Astrocyte of the hippocampus (primary cell): Measurements from ENCODE around the gene AP3S2.
"Not testable (repeated sequence)": the region's sequence is repeated elsewhere in the genome, so short reads cannot be mapped to it uniquely, and the experiment has no call there.

Experiments
- DNase-seq: peaks from one replicate; pipeline ENCODE4 v3.0.0; 2011; ENCODE audit warnings: low read depth, low spot score

The AP3S2 gene

DNA sequence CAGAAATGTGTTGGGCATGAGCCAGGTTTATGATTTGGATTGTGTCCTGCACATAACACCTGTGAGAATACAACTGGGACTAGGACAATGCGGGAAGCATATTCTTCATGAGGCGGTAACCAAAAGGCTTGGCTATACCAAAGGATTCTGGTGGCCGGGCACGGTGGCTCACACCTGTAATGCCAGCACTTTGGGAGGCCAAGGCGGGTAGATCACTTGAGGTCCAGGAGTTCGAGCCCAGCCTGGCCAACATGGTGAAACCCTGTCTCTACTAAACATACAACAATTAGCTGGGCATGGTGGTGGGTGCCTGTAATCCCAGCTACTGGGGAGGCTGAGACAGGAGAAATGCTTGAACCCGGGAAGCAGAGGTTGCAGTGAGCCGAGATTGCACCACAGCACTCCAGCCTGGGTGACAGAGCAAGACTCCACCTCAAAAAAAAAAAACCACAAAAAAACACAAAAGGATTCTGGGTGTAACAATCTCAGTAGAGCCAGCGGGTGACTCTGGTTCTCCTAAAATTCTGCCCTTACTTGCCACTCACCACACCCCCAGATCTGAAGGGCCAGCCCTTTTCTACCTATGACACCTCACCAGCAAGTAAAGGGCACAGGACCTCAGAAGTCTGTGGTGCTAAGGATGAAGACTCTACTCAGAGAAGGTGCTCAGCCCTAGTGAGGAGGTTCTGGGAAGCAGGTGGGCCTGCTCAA lies 59.2 kb downstream of the AP3S2 start:
- not testable (repeated sequence) for DNase-seq

DNA sequence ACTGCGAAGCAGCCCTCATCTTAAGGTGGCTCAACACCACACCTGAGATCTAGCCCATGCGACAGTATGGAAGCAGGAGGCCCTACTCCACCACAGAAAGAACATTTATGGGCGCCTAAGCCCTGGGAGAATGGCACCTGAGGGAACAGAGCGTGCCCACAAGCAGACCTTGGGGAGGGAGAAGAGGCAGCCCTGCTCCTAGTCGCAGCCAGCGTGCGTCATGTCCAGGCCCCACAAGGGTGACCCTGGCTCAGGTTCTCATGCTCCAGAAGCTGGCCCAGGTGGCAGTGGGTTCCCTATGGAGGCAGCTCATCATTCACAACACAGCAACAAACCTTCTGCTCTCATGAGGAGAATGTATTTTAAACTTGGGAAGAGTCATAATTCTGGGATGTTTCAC lies 59.8 kb downstream of the AP3S2 start:
- no peak for DNase-seq

DNA sequence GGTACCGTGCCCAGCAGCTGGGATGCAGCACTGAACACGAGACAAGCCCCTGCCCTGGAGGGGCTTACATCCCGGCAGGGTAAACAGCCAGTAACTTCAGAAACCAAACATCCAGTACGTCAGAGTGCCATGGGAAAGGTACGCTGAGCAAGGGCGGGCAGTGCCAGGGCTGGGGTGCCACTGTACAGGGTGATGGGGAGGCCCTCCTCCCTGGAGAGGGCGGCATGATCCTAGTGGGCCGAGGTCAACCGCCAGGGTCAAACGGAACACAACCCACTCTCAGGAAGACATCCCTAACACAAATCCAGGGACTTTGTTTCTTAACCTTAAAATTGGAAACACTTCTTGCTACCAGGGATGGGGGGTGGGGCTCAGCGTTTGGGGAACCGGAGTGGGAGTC lies 63.2 kb downstream of the AP3S2 start:
- no peak for DNase-seq

DNA sequence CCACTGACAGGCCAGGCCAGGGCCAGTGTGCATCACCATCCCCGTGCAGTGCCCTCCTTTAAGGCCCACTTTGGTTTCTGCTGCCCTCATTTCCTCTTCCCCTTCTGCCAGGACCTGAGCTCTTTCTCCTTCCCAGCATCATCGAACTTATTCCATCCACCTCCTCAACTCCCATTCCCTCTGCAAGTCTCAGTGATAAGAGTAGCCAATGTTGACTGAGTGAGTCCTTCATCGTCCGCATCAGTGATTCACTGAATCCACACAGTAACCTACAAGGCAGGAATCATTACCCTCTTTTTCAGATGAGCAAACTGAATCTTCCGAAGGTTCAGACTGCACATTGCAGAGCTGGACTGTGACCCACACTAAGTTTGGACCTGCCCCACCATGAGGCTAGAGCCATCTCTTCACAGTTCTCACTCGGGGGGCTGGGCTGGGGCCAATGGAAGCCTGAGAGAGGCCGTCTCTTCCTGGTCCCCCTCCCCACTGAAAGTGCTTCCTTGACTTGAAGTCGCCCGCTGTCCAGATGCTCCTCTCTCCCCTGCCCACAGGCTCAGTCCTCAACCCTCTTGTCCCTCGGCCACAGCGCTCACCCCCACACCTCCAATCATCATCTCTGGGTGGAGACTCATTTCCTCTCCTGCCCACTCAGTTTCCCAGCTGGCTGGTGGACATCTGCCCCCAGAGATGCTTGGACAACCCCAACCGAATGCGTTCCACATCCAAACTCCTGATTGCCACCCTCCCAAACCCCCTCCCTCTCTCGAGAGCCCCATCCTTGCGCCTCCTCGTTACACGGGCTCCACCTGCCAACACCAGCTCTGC lies 64.0 kb downstream of the AP3S2 start:
- no peak for DNase-seq

DNA sequence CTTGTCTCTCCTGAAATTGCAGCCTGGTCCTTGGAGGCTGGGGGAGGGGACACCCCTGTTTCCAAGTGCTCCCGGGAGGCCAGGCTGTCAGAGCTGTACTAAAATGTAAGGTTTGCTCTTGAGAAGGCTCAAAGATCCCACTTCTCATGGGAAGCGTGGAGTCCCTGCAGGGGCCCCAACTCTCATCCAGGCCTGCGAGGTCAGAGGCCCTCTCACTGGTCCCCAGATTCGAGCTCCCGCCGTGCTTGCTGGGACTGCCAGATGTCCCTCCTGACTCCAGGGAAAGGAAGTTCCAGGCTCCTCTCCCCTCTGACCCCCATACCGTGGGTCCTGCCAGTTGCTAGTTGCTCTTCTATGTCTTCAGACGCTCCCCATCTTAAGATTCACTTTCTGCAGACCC lies 64.6 kb downstream of the AP3S2 start:
- no peak for DNase-seq

DNA sequence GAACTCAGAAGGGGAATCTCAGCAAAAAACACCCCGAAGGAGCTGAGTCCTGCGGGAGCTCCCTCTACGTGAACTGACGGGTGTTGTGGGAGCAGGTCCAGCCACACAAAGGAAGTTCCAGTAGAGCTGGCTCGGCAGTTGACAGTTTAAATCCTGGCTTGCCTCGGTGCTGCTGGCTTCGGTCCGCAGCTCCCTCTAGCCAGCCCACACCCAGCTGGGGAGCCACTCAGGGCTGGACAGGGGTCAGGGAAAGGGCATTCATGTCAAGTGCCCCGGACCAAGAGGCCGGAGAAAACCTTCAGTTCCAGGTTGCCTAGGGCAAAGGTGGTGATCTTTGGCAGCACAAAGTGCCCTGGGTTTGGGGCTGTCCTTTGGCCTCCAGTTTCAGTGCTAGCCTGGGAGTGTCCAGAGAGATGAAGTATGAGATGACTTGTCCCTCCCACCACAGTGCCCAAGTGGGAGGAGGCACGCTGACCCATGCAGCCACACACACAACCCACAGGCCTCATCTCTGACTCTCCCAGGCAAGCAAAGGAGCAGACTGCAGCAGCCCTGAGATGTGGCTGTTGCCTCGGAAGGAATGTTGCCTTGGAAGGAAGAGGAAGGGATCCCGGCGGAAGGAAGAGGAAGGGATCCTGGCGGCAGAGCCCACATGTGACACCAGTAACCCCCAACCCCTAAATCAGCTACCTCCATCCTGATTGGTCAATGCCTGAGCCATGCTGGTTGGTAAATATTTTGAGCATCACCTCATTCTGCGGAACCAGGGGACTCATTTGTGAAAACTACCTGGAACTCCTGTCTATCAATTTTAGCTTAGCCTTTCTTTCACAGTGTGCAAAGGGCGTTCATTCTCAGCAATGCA lies 65.3 kb downstream of the AP3S2 start:
- peak; percentile 71 for DNase-seq

DNA sequence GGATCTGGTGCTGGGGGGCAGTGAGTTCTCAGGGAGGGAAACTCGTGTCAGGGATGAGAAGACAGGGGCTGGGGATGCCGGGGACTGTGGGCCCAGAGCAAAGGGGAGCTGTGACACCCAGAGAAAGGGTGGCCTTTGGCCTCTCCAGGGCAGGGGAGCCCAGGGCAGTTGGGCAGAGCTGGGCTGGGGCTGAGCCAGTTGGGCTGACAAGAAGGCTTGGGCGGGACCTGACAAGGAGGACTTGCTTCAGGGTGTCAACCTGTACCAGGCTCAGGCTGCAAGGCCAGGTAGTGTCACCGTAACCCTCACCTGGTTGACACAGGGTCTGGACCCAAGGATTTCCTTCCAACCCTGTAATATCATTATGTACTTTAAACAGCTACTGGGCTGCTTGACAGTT lies 66.0 kb downstream of the AP3S2 start:
- no peak for DNase-seq

DNA sequence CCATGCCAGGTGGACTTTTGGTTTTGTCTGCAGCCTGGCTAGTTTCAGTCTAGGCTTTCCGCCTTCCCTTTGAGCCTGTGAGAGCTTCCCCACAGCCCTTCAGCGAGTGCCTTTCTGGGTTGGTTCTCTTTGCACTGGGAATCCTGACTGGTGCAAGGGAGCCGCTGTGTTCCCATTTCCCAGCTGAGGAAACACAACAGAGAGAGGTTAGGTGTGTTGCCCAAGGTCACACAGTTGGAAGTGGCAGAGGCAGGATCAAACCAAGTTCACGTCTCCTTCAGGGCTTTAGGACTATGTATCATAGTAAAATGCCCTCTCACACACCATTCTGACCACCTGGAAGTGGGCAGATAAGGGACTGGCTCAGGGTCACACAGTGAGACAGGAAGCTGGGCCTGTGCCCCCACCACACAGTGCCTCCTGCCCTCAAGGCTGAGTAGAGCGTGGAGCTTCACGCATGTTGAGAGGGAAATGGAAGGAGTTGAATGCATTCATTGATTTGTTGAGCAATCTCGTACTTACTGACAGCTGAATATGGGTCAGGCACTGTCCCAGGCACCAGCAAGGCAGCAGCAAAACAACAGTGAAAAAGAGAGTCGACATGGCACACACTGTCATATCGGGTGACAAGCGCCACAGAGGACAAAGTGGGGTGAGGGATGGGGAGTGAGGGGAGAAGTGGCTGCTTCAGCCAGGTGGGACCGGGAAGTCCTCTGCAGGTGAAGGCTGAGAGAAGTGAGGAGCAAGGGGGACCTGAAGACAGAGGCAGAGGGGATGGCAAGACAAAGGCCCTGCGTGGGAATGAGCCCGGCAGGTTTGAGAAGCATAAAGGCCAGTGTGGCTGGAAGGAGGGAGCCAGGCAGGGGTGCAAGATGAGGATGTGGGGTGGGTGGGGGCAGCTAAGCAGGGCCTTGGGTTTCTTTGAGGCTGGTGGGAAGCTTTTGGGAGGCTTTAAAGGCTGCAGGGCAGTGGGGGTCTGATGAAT lies 66.8 kb downstream of the AP3S2 start:
- DNase-seq, result no peak

DNA sequence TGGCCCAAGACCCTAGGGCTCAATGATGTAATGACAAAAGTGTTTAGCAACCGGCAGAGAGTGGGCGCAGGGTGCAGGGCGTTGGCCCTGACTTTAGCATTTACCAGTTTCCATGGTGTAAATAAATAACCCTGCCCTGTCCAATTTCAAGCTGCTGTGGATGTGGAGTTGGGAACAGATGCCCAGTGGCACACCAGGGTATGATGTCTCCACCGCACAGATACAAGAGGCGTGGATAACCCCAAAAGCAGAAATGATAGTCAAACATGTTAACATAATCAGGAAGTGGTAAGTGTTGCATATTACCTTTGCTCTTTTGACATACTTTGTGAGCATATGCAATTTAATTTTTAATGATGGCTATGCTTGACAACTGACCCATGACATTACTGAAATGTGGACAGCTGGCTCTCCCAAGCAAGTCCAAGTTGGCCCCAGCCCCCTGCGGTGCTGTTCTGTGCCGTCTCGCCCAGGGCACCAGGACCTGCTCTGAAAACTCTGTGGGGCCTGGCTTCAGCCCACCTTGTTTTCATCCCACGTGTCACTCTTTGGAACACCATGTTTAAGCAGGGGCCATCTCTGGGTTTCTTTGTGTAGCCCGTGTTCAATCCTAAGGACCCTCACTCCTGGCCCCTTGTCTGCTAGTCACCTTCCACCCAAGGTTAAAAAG lies 68.4 kb downstream of the AP3S2 start:
- DNase-seq, result no peak

DNA sequence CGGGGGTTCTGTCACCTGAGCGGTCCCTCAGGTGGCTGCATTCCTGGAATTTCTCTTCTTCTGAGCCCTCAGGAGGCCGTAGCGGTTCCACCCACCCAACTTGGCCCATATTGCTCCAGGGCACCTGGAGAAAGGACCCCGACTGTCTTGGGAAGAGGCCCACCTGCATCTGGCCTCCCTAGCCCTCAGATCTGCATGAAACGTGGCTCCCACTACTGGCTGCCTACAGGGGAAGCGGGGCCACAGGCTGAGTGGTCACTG lies 69.3 kb downstream of the AP3S2 start:
- no peak for DNase-seq

DNA sequence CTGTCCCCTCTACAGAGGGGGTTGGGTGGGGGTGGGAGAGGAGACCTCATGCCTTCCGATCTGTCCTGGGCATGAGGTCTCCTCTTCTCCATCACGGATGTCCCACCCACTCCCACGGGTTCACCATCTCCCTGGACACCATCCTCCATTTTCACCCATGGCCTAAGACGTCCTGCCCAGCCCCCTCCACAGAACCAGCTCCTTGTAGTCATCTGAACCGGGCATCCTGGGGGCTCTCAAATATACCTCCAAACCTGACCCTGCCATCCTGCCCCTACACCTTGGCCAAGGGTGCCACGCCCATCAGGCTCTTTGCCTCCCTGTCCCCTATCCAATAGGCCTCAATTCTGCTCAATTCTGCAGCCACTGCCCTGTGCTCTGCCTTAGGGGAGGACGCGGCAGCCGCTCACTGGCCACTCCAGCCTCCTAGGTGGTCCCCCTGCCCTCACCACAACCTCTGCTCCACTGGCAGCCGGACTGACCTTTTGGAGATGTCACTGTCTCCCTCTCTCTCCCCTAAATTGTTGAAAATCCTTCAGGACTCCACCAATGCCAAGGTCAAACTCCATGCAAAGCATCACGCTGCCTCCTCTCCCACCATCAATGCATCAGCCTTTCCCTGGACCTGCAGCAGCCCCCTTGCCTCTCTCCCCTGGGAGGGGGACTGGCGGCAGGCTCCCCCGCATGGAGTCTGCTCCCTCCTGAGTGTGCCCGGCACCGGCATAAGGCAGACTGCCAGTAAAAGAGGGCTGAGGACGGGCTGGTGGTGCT lies 69.8 kb downstream of the AP3S2 start:
- no peak for DNase-seq

DNA sequence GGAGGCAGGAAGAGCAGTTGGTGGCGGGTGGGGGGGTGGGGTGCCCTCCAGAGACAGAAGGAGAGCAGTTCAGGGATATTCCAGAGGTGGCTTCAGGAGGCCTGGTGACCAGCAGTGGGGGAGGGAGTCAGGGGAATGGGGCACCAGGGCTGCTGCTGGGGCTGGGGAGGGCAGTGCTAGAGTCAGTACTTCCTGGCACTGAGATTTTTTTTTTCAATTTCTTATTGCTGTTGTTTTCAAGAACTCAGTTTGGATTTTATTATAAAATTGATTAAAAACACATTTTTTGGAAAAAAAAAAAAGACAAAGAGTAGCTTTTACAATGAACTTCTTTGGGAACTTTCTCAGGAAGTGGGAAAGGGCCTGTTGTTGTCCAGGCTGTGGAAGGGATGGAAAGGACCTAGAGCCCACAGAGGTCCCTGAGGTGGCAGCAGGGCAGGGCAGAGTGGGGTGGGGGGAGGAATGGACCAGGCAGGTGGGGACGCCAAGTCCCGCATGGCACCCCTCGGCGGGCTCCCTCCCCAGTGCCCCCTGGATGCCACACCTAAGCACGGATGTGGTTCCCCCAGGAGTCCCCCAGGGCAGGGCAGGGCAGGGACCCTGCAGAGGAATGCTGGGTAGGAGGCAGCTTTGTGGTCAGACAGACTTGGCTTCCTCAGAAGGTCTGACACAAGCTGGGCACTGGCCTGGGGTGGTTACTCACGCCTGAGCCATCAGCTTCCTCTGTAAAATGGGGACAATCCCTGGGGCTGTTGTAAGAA lies 70.7 kb downstream of the AP3S2 start:
- peak; percentile 24 for DNase-seq

DNA sequence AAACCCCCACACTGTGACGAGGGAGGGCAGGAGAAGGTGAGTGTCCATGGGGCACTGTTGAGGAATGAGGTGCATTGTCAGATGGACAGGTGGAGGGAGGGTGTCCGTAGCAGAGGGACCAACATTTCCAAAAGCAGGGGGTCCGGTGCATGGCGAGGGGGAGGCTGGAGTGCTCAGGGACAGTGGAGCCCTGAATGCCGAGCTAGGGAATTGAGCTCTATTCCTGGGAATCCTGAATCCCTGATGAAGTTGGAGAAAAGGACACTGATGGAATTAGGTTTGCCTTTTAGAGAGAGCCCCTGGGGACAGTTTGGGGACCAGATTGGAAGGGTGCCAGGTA lies 71.2 kb downstream of the AP3S2 start:
- DNase-seq, result no peak

DNA sequence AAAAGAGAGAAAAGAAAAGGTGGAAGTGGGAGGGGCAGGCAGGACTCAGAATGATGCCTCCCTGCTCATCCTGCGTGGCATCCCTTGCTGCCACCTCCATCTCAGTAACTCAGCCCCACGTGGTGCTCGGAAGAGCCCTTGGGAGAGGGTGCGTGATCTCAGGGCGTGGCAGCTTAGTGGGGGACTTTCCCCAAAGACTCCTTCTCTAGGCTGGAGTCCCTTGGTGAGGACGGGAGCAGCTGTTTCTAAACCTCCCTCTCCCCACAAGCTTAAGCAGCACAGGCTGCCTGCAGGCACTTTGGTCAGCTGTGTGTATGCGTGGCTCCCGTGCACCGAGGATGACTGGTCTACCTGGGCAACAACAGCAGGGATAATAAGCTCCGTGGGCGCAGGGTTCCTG lies 71.8 kb downstream of the AP3S2 start:
- no peak for DNase-seq

DNA sequence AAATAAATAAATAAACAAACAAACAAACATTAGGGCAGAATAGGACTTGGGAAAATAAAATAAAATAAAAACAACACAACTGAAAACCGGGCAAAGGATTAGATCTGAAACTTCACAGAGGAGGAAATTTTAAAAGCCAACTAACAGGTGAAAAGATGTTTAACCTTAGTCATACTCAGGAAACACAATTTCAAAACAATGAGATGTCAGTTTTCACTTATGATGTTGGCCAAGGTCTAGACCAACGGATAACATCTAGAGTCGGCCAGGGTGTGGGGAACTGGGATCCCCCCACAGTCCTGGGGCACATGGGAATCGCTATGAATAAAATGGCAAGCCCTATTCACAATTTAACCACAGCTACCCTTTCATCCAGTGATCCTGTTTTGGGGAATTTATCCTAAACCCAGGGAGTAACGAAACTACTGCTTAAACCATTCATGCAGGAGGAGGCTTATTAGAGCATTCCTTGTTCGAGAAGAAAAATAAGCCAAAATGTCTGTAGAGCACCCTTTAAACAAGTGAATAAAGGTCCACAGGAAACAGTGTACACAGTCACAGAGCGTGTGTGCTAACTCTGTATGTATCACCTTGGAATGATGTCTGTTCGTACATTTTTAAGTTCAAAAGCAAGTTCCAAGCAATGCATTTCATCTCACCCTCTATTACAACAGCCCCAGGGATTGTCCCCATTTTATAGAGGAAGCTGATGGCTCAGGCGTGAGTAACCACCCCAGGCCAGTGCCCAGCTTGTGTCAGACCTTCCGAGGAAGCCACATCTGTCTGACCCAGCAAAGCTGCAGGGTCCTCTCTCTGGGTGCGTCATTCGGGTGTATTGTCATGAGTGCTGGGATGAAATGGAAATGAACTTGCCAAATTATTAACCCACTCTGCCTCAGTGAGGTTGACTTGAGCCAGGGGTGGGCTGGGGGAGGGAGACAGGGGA lies 72.9 kb downstream of the AP3S2 start:
- no peak for DNase-seq

DNA sequence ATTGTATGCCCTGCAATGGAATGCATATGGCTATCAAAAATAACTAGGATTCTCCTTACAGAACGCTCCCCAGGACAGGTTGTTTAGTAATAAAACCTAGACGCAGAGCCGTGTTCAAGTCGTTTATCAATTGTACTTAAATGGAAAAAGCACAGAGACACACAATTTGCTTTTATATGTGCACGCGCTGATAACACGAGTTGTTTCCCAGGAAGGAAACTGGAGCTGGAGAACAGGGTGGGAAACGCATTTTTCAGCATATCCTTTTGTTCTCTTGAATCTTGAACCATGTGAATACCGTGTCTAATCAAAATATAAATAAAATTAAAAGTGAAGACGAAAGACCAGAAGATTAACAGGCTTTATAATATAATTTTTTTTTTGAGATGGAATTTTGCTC lies 75.5 kb downstream of the AP3S2 start:
- DNase-seq, result no peak

DNA sequence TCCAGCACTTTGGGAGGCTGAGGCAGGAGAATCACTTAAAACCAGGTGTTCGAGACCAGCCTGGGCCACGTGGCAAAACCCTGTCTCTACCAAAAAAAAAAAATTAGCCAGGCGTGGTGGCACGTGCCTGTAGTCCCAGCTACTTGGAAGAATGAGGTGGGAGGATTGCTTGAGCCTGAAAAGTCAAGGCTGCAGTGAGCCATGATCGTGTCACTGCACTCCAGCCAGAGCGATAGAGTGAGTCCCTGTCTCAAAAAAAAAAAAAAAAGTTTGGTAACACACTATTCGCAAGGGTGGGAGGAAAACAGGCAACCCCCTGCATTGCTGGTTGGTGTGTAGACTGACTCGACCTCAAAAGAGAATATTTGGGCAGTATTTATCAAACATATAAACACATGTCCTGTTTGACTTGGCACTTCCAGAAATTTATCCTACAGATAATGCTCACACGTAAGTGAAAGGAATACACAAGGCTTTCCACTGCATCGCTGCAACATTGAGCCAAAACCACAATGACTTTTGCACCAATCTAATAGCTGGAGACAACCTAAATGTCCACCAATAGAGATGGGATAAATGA lies 76.0 kb downstream of the AP3S2 start:
- DNase-seq, result no peak

DNA sequence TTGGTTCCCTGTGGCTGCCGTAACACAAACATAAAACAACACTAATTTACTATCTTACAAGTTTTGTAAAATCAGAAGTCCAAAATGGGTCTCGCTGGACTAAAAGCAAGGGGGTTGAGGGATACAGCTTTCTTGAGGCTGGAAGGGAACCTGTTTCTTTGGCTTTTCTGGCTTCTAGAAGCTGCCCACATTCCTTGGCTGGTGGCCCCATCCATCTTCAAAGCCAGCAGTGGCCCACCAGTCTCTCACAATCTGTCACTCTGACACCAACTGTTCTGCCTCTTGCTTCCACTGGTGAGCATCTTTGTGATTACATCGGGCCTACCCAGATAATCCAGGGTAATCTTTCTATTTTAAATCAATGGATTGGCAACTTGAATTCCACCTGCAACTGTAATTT lies 78.0 kb downstream of the AP3S2 start:
- no peak for DNase-seq
